Liver (tissue), 9 donors: Measurements from ENCODE around the gene OTUD5. TPM values are rescaled to one million over a fixed set of nuclear protein-coding genes. Genes with fewer than 3 reads are reported as not detected.

Experiments
- DNase-seq: peaks from one replicate; pipeline ENCODE4 v3.0.0-alpha.2; 2017; ENCODE audit warnings: low spot score
- H3K27ac ChIP-seq, 2 donors: one replicate each; pipeline ENCODE4 v1.7.0; 2013; ENCODE audit warnings: inconsistent platforms in 2 of 2, low read length in 2 of 2, control low read depth in 1 of 2, low read depth in 1 of 2, mild to moderate bottlenecking in 1 of 2
- H3K27me3 ChIP-seq, 4 donors: one replicate each; pipeline versions ENCODE4 v1.6.1 to v1.7.0; 2013; ENCODE audit warnings: low read length in 3 of 4, inconsistent platforms in 1 of 4, mild to moderate bottlenecking in 1 of 4, moderate library complexity in 1 of 4; ENCODE audit not compliant: control insufficient read depth in 4 of 4, insufficient read depth in 4 of 4
- H3K36me3 ChIP-seq, 4 donors: one replicate each; pipeline versions ENCODE4 v1.6.1 to v1.7.0; 2013; ENCODE audit warnings: low read length in 3 of 4, mild to moderate bottlenecking in 3 of 4, low read depth in 1 of 4, moderate library complexity in 1 of 4; ENCODE audit not compliant: control insufficient read depth in 4 of 4, insufficient read depth in 3 of 4
- H3K4me1 ChIP-seq, 4 donors: one replicate each; pipeline versions ENCODE4 v1.6.1 to v1.7.0; 2013; ENCODE audit warnings: low read length in 3 of 4, mild to moderate bottlenecking in 3 of 4, moderate library complexity in 1 of 4; ENCODE audit not compliant: control insufficient read depth in 4 of 4, insufficient read depth in 4 of 4
- H3K4me3 ChIP-seq, 3 donors: one replicate each; pipeline versions ENCODE4 v1.6.1 to v1.7.0; 2013; ENCODE audit warnings: low read length in 3 of 3, control low read depth in 1 of 3, low read depth in 1 of 3, mild to moderate bottlenecking in 1 of 3
- H3K9ac ChIP-seq, 2 donors: one replicate each; pipeline ENCODE4 v1.7.0; 2013; ENCODE audit warnings: low read length in 2 of 2, mild to moderate bottlenecking in 2 of 2, moderate library complexity in 2 of 2, control low read depth in 1 of 2, low read depth in 1 of 2
- H3K9me3 ChIP-seq, 4 donors: one replicate each; pipeline versions ENCODE4 v1.6.1 to v1.7.0; 2013; ENCODE audit warnings: low read length in 3 of 4; ENCODE audit not compliant: control insufficient read depth in 4 of 4
- FOXA1 ChIP-seq: IDR thresholded peaks from 2 replicates; pipeline ENCODE4 v1.6.1; 2016; ENCODE audit warnings: antibody characterized with exemption
- FOXA2 ChIP-seq: IDR thresholded peaks from 2 replicates; pipeline ENCODE4 v1.6.1; 2016; ENCODE audit warnings: antibody characterized with exemption
- GABPA ChIP-seq, 2 donors: IDR thresholded peaks in 1 of 2; conservative IDR thresholded peaks in 1 of 2; 2 replicates each; pipeline ENCODE4 v1.6.1; 2016; ENCODE audit warnings: antibody characterized with exemption in 2 of 2, mild to moderate bottlenecking in 1 of 2, moderate library complexity in 1 of 2
- HNF4A ChIP-seq, 2 donors: conservative IDR thresholded peaks; 2 replicates each; pipeline ENCODE4 v1.6.1; 2016; ENCODE audit warnings: antibody characterized with exemption in 2 of 2, mild to moderate bottlenecking in 2 of 2
- JUND ChIP-seq, 2 donors: IDR thresholded peaks; 2 replicates each; pipeline ENCODE4 v1.6.1; 2016; ENCODE audit warnings: antibody characterized with exemption in 2 of 2
- NR2F2 ChIP-seq: IDR thresholded peaks from 2 replicates; pipeline ENCODE4 v1.6.1; 2016; ENCODE audit warnings: antibody characterized with exemption
- RAD21 ChIP-seq, 2 donors: IDR thresholded peaks; 2 replicates each; pipeline ENCODE4 v1.6.1; 2016; ENCODE audit warnings: antibody characterized with exemption in 2 of 2, mild to moderate bottlenecking in 2 of 2
- RXRA ChIP-seq, 2 donors: IDR thresholded peaks; 2 replicates each; pipeline ENCODE4 v1.6.1; 2017 to 2018; ENCODE audit warnings: antibody characterized with exemption in 2 of 2, mild to moderate bottlenecking in 1 of 2
- SP1 ChIP-seq: IDR thresholded peaks from 2 replicates; pipeline ENCODE4 v1.6.1; 2018; ENCODE audit warnings: antibody characterized with exemption, mild to moderate bottlenecking
- TAF1 ChIP-seq: conservative IDR thresholded peaks from 2 replicates; pipeline ENCODE4 v1.6.1; 2016; ENCODE audit warnings: antibody characterized with exemption, mild to moderate bottlenecking
- YY1 ChIP-seq: IDR thresholded peaks from 2 replicates; pipeline ENCODE4 v1.6.1; 2016; ENCODE audit warnings: antibody characterized with exemption, mild to moderate bottlenecking
- WGBS: extraction: QIAGEN DNeasy Blood & Tissue Kit; methylation state at CpG from one replicate; pipeline ENCODE4 v1.1.7; 2013; 5-methylcytosine and 5-hydroxymethylcytosine counted together
- polyA plus RNA-seq, 2 donors: library from polyadenylated mRNA; stranded (reverse) in 1 of 2; unstranded in 1 of 2; fragments of 200-250 nt in 1 of 2; fragments of >200 nt in 1 of 2; fragmentation: Nextera tagmentation in 1 of 2; extraction: Ambion mirVana in 1 of 2; gene quantifications; one replicate each; pipeline versions ENCODE4 v1.2.1 to v1.2.3, GENCODE V29; 2013 to 2015
- total RNA-seq, 2 donors: library from RNA; depleted of rRNA; stranded (reverse); fragments of >200 nt; gene quantifications; one replicate each; pipeline ENCODE4 v1.2.3, GENCODE V29; 2014
- TF ChIP-seq, protein P1 (sequence below): IDR thresholded peaks from 2 replicates; pipeline ENCODE4 v1.6.1; 2016; ENCODE audit warnings: antibody characterized with exemption
- TF ChIP-seq, protein P2 (sequence below): fragments of 150-350 bp; IDR thresholded peaks from 2 replicates; pipeline ENCODE4 v1.5.1; 2017; ENCODE audit warnings: improper control_type of control experiment, low read depth, low read length; ENCODE audit not compliant: missing input control
- TF ChIP-seq, protein P3 (sequence below): IDR thresholded peaks from 2 replicates; pipeline ENCODE4 v1.6.1; 2016; ENCODE audit warnings: antibody characterized with exemption, mild to moderate bottlenecking
- TF ChIP-seq, protein P4 (sequence below): IDR thresholded peaks from 2 replicates; pipeline ENCODE4 v1.6.1; 2016; ENCODE audit warnings: antibody characterized with exemption
- TF ChIP-seq, protein P5 (sequence below): IDR thresholded peaks from 2 replicates; pipeline ENCODE4 v1.6.1; 2016; ENCODE audit warnings: antibody characterized with exemption
- donor health status: healthy.
- donor health status: healthy.
- donor health status: healthy.
- donor health status: healthy.
- donor health status: healthy.

OTUD5 gene
- total and polyA plus RNA-seq, 4 donors: 9.3 to 29.3 (median 17.9) TPM

DNA sequence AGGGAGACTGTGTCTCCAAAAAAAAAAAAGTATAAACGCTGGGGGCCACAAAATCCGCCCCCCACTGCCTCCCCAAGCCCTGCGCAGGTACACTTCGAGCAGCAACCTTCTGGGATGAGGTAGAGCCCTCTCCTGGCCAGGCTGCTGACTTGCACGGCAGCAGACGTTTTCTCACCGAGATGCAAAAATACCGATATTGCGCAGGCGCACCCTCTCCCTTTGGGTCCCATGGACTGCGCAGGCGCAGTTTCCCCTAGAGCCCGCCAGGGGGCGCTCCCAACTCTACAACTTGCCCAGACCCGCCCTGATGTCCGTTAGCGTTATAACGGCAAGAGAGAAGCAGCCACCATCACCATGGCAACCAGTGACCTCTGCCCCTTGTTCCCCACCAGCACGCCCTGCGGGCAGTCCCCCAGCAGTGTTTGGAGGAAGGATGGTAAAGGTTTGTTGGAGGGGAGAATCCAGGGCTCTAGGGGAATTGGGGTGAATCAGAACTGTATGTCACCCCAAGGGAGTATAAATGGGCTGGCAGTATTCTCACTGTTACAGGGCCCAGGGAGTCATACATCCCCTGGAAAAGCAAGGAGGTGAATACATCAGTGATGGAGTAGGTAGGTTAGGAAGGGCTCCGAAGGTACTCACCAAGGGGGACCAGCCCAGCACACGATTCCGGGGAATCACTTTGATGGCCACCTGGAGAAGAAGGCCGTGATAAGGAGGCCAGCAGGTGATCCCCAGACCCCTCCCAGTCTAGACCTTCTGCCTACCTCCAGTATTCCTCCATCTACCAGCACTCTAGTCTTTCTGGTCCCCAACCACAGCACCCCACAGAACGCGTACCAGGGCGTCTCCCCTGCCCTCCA lies 40.0 kb downstream of the OTUD5 start:
- peak overlapping the region in 1 of 2 donors; percentile 36 for H3K27ac ChIP-seq
- TF ChIP-seq, protein P1, sequence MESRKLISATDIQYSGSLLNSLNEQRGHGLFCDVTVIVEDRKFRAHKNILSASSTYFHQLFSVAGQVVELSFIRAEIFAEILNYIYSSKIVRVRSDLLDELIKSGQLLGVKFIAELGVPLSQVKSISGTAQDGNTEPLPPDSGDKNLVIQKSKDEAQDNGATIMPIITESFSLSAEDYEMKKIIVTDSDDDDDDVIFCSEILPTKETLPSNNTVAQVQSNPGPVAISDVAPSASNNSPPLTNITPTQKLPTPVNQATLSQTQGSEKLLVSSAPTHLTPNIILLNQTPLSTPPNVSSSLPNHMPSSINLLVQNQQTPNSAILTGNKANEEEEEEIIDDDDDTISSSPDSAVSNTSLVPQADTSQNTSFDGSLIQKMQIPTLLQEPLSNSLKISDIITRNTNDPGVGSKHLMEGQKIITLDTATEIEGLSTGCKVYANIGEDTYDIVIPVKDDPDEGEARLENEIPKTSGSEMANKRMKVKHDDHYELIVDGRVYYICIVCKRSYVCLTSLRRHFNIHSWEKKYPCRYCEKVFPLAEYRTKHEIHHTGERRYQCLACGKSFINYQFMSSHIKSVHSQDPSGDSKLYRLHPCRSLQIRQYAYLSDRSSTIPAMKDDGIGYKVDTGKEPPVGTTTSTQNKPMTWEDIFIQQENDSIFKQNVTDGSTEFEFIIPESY: no peak
- peak in 1 of 2 donors; percentile 27 for TF ChIP-seq HNF4A (conservative IDR thresholded peaks at IDR 0.05)
- no peak for TF ChIP-seq FOXA2
- TF ChIP-seq RAD21 (IDR thresholded peaks at IDR 0.05): peak; percentile 73 to 81
- peak; percentile 85 for TF ChIP-seq NR2F2
- TF ChIP-seq, protein P2, sequence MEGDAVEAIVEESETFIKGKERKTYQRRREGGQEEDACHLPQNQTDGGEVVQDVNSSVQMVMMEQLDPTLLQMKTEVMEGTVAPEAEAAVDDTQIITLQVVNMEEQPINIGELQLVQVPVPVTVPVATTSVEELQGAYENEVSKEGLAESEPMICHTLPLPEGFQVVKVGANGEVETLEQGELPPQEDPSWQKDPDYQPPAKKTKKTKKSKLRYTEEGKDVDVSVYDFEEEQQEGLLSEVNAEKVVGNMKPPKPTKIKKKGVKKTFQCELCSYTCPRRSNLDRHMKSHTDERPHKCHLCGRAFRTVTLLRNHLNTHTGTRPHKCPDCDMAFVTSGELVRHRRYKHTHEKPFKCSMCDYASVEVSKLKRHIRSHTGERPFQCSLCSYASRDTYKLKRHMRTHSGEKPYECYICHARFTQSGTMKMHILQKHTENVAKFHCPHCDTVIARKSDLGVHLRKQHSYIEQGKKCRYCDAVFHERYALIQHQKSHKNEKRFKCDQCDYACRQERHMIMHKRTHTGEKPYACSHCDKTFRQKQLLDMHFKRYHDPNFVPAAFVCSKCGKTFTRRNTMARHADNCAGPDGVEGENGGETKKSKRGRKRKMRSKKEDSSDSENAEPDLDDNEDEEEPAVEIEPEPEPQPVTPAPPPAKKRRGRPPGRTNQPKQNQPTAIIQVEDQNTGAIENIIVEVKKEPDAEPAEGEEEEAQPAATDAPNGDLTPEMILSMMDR: peak; percentile 96
- TF ChIP-seq YY1: peak; percentile 15
- WGBS: 20% methylated on average over 27 of the region's 27 CpGs
- peak overlapping the region in 2 of 3 donors; percentile 26 to 54 for H3K4me3 ChIP-seq
- DNase-seq: peak; percentile 87
- H3K36me3 ChIP-seq: peaks cover 0 to 3% (median under 1%) of the 10 kb centered on the region in 4 donors
- H3K4me1 ChIP-seq: peaks cover 5 to 39% (median 10%) of the 10 kb centered on the region in 4 donors
- H3K9ac ChIP-seq: peak overlapping the region; percentile 27 to 67
- H3K27me3 ChIP-seq: peaks cover 0 to 2% (median 0%) of the 10 kb centered on the region in 4 donors
- H3K9me3 ChIP-seq: no peaks in the 10 kb centered on the region

DNA sequence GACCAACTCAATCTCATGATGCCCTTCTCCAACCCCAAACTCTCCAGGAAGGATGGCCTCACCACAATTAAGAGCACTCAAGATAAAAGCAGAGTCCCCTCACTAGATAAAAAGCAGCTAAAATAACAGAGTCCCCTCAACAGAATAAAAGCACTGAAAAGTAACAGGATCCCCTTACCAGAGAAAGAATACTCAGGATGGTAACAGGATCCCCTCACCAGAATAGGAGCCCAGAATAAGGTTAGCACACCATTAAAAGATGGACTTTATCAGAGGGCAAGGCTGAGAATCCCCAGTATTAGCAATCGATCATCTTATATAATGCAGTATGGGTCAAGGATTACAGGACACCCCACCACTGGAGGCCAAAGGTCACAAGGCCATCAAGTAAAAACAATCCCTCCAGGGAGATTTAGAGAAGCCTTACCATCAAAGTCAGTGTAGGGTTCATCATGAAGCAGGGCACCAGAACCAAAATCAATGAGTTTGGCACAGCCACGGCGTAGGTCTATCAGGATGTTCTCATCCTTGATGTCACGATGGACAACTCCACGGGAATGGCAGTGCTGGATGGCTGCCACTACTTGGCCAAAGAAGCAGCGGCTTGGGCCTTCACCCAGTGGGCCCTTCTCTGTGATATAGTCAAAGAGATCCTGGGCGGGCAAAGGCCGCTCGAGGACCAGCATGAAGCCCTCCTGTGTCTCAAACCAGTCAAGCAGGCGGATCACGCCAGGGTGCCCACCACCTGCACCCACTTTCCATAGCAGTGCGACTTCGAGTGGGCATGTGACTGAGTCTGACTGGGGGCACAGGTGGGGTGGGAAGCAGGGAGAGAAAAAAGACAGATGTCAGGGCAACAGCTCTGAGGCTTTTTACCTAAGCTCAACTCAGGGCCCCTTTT lies 42.6 kb downstream of the OTUD5 start:
- WGBS: 77% methylated on average over 13 of the region's 13 CpGs
- no peaks in the 10 kb centered on the region for H3K9me3 ChIP-seq
- TF ChIP-seq SP1: no peak
- TF ChIP-seq, protein P1: no peak
- TF ChIP-seq, protein P3, sequence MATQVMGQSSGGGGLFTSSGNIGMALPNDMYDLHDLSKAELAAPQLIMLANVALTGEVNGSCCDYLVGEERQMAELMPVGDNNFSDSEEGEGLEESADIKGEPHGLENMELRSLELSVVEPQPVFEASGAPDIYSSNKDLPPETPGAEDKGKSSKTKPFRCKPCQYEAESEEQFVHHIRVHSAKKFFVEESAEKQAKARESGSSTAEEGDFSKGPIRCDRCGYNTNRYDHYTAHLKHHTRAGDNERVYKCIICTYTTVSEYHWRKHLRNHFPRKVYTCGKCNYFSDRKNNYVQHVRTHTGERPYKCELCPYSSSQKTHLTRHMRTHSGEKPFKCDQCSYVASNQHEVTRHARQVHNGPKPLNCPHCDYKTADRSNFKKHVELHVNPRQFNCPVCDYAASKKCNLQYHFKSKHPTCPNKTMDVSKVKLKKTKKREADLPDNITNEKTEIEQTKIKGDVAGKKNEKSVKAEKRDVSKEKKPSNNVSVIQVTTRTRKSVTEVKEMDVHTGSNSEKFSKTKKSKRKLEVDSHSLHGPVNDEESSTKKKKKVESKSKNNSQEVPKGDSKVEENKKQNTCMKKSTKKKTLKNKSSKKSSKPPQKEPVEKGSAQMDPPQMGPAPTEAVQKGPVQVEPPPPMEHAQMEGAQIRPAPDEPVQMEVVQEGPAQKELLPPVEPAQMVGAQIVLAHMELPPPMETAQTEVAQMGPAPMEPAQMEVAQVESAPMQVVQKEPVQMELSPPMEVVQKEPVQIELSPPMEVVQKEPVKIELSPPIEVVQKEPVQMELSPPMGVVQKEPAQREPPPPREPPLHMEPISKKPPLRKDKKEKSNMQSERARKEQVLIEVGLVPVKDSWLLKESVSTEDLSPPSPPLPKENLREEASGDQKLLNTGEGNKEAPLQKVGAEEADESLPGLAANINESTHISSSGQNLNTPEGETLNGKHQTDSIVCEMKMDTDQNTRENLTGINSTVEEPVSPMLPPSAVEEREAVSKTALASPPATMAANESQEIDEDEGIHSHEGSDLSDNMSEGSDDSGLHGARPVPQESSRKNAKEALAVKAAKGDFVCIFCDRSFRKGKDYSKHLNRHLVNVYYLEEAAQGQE: no peak
- TF ChIP-seq TAF1: no peak
- TF ChIP-seq, protein P4, sequence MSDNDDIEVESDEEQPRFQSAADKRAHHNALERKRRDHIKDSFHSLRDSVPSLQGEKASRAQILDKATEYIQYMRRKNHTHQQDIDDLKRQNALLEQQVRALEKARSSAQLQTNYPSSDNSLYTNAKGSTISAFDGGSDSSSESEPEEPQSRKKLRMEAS: no peak
- no peak for TF ChIP-seq JUND (IDR thresholded peaks at IDR 0.05)
- no peak for TF ChIP-seq FOXA1
- no peak for TF ChIP-seq RXRA (IDR thresholded peaks at IDR 0.05)
- no peak for TF ChIP-seq NR2F2
- no peak for TF ChIP-seq HNF4A (conservative IDR thresholded peaks at IDR 0.05)
- no peak for TF ChIP-seq GABPA (IDR thresholded peaks at IDR 0.05 in 1 of 2, conservative IDR thresholded peaks at IDR 0.05 in 1 of 2)
- no peak for TF ChIP-seq YY1
- no peak for TF ChIP-seq FOXA2
- no peak for TF ChIP-seq RAD21 (IDR thresholded peaks at IDR 0.05)
- TF ChIP-seq, protein P5, sequence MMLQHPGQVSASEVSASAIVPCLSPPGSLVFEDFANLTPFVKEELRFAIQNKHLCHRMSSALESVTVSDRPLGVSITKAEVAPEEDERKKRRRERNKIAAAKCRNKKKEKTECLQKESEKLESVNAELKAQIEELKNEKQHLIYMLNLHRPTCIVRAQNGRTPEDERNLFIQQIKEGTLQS: no peak
- no peak overlapping the region for H3K4me3 ChIP-seq
- H3K36me3 ChIP-seq: peaks cover 0 to 3% (median under 1%) of the 10 kb centered on the region in 4 donors
- no peak overlapping the region for H3K9ac ChIP-seq
- H3K27ac ChIP-seq: no peak overlapping the region
- no peak for DNase-seq
- H3K4me1 ChIP-seq: peaks cover 10 to 43% (median 19%) of the 10 kb centered on the region in 4 donors
- H3K27me3 ChIP-seq: peaks cover 0 to 2% (median 0%) of the 10 kb centered on the region in 4 donors
